ENCODE measurements around the gene SORBS1. TPM values are rescaled to one million over a fixed set of nuclear protein-coding genes. Genes with fewer than 3 reads are reported as not detected.
"Not testable (repeated sequence)": the region's sequence is repeated elsewhere in the genome, so short reads cannot be mapped to it uniquely, and the experiment has no call there.

Gene SORBS1
- total RNA-seq, 1 donor from 2014 or later = 5.1 TPM

DNA sequence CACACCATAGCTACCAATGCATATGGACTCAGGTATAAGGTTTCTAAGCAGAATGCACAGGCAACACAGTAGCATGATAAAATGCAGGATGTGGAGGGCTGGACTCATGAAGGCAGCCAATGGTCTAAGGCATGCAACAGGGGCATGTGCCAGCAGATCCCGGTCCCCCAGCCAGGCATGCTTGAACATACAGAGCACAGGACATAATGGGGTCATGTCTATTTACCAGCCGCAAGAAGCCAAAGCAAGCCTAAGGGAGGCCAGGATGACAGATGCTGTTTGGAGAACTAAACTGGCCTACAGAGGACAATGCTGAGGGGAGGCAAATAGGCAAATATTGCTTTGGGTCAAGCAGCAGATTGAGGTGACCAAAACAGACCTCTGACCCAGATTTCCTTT lies 210.3 kb downstream of the SORBS1 start:
- Histone ChIP-seq H4K20me1 (ENCODE audit: insufficient read depth, low read length) (no peaks in the 10 kb centered on the region), H3K79me2 (ENCODE audit: insufficient read depth, low read length) (no peaks in the 10 kb centered on the region), H3K27me3 (ENCODE audit: insufficient read depth, low read length) (no peaks in the 10 kb centered on the region), H3K4me3 (ENCODE audit: insufficient read depth, low read depth, low read length) (no peak overlapping the region), H3K27ac (ENCODE audit: low read depth, low read length) (no peak overlapping the region), H3K4me2 (ENCODE audit: low read length) (no peak overlapping the region), H3K36me3 (ENCODE audit: insufficient read depth, low read length) (no peaks in the 10 kb centered on the region), H2AFZ (ENCODE audit: low read depth, low read length) (no peak overlapping the region), H3K4me1 (ENCODE audit: insufficient read depth, low read length) (no peaks in the 10 kb centered on the region), H3K9me3 (ENCODE audit: insufficient read depth, low read depth, low read length) (no peaks in the 10 kb centered on the region), H3K9ac (ENCODE audit: low read length) (no peak overlapping the region)
- Mint-ChIP-seq H3K4me3 (ENCODE audit: unreplicated experiment) (no peak overlapping the region), H3K36me3 (ENCODE audit: low read depth, unreplicated experiment) (peaks cover 5% of the 10 kb centered on the region), H3K27ac (ENCODE audit: unreplicated experiment) (no peak overlapping the region), H3K9me3 (ENCODE audit: unreplicated experiment) (no peaks in the 10 kb centered on the region), H3K4me1 (ENCODE audit: low read depth, unreplicated experiment) (peaks cover 11% of the 10 kb centered on the region), H3K27me3 (ENCODE audit: low read depth, unreplicated experiment) (no peaks in the 10 kb centered on the region)
- TF ChIP-seq, protein P1, sequence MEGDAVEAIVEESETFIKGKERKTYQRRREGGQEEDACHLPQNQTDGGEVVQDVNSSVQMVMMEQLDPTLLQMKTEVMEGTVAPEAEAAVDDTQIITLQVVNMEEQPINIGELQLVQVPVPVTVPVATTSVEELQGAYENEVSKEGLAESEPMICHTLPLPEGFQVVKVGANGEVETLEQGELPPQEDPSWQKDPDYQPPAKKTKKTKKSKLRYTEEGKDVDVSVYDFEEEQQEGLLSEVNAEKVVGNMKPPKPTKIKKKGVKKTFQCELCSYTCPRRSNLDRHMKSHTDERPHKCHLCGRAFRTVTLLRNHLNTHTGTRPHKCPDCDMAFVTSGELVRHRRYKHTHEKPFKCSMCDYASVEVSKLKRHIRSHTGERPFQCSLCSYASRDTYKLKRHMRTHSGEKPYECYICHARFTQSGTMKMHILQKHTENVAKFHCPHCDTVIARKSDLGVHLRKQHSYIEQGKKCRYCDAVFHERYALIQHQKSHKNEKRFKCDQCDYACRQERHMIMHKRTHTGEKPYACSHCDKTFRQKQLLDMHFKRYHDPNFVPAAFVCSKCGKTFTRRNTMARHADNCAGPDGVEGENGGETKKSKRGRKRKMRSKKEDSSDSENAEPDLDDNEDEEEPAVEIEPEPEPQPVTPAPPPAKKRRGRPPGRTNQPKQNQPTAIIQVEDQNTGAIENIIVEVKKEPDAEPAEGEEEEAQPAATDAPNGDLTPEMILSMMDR (IDR thresholded peaks at IDR 0.05; ENCODE audit: insufficient read depth, low read depth, low read length) = no peak
- TF ChIP-seq EZH2 (IDR thresholded peaks at IDR 0.05; ENCODE audit: insufficient read depth, low read length) = no peak
- no peak for FAIRE-seq
- DNase-seq (ENCODE audit: low read depth) = no peak

DNA sequence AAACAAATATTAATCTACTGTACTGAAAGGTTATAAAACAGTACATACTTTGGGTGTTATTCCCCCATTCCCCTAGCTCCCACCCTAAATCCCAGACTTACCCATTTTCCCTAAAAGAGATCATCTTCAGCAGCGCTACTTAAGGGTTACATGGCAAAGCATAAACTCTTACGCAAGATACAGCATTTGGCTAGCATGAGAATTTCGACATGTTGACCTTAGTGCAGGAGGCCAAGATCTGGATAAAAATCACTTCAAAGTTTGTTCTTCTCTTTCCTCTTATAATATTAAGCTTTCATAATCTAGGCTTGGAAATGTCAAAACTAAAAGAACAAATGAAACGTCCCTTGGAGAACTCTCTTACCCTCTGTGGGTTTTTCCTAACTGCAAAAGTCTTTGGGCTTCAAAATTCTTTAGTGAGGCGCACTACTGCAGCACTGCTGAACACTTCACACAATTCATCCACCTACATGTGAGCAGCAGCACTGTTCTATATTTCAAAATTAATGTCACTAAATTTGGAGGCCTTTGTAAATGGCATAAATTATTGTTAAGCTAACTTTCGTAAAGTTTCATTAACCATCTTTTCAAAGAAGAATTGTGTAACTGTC lies 210.8 kb downstream of the SORBS1 start:
- Histone ChIP-seq H3K36me3 (ENCODE audit: insufficient read depth, low read length) (no peaks in the 10 kb centered on the region), H4K20me1 (ENCODE audit: insufficient read depth, low read length) (no peaks in the 10 kb centered on the region), H3K79me2 (ENCODE audit: insufficient read depth, low read length) (no peaks in the 10 kb centered on the region), H3K9me3 (ENCODE audit: insufficient read depth, low read depth, low read length) (no peaks in the 10 kb centered on the region), H2AFZ (ENCODE audit: low read depth, low read length) (no peak overlapping the region), H3K27ac (ENCODE audit: low read depth, low read length) (no peak overlapping the region), H3K4me1 (ENCODE audit: insufficient read depth, low read length) (no peaks in the 10 kb centered on the region), H3K27me3 (ENCODE audit: insufficient read depth, low read length) (no peaks in the 10 kb centered on the region), H3K9ac (ENCODE audit: low read length) (no peak overlapping the region), H3K4me3 (ENCODE audit: insufficient read depth, low read depth, low read length) (no peak overlapping the region), H3K4me2 (ENCODE audit: low read length) (no peak overlapping the region)
- no peak overlapping the region for H3K27ac Mint-ChIP-seq (ENCODE audit: unreplicated experiment)
- no peaks in the 10 kb centered on the region for H3K9me3 Mint-ChIP-seq (ENCODE audit: unreplicated experiment)
- peaks cover 11% of the 10 kb centered on the region for H3K4me1 Mint-ChIP-seq (ENCODE audit: low read depth, unreplicated experiment)
- H3K36me3 Mint-ChIP-seq (ENCODE audit: low read depth, unreplicated experiment) = peaks cover 4% of the 10 kb centered on the region
- no peak overlapping the region for H3K4me3 Mint-ChIP-seq (ENCODE audit: unreplicated experiment)
- no peaks in the 10 kb centered on the region for H3K27me3 Mint-ChIP-seq (ENCODE audit: low read depth, unreplicated experiment)
- TF ChIP-seq EZH2 (IDR thresholded peaks at IDR 0.05; ENCODE audit: insufficient read depth, low read length) = no peak
- TF ChIP-seq, protein P1 (IDR thresholded peaks at IDR 0.05; ENCODE audit: insufficient read depth, low read depth, low read length) = no peak
- DNase-seq (ENCODE audit: low read depth) = no peak
- FAIRE-seq = no peak

DNA sequence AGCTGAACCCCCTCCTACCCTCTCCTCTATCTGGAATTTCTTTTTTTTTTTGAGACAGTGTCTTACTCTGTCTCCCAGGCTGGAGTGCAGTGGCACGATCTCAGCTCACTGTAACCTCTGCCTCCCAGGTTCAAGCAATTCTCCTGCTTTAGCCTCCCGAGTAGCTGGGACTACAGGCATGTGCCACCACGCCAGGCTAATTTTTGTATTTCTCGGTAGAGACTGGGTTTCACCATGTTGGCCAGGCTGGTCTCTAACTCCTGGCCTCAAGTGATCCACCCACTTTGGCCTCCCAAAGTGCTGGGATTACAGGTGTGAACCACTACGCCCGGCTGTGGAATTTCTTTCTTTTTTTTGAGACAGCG lies 213.8 kb downstream of the SORBS1 start:
- DNase-seq (ENCODE audit: low read depth); H3K36me3 ChIP-seq (ENCODE audit: insufficient read depth, low read length); H3K27me3 Mint-ChIP-seq (ENCODE audit: low read depth, unreplicated experiment); H3K4me3 Mint-ChIP-seq (ENCODE audit: unreplicated experiment); H3K9me3 Mint-ChIP-seq (ENCODE audit: unreplicated experiment); H3K27ac ChIP-seq (ENCODE audit: low read depth, low read length); H3K9ac ChIP-seq (ENCODE audit: low read length); FAIRE-seq; H3K79me2 ChIP-seq (ENCODE audit: insufficient read depth, low read length); H3K36me3 Mint-ChIP-seq (ENCODE audit: low read depth, unreplicated experiment); H2AFZ ChIP-seq (ENCODE audit: low read depth, low read length); H3K27me3 ChIP-seq (ENCODE audit: insufficient read depth, low read length); H3K4me1 ChIP-seq (ENCODE audit: insufficient read depth, low read length); H3K4me3 ChIP-seq (ENCODE audit: insufficient read depth, low read depth, low read length); H4K20me1 ChIP-seq (ENCODE audit: insufficient read depth, low read length); H3K9me3 ChIP-seq (ENCODE audit: insufficient read depth, low read depth, low read length): not testable (repeated sequence)
- Mint-ChIP-seq H3K4me1 (ENCODE audit: low read depth, unreplicated experiment) (peaks cover 11% of the 10 kb centered on the region), H3K27ac (ENCODE audit: unreplicated experiment) (peak overlapping the region; percentile 21)
- peak overlapping the region; percentile 0 for H3K4me2 ChIP-seq (ENCODE audit: low read length)

Measured in astrocyte (in vitro differentiated cells and primary cell).